ENCODE results near the gene JPH4. TPM values are rescaled to one million over a fixed set of nuclear protein-coding genes. Genes with fewer than 3 reads are reported as not detected.

JPH4 gene
- total RNA-seq, 2 experiments from 2014 or later, result not detected

DNA sequence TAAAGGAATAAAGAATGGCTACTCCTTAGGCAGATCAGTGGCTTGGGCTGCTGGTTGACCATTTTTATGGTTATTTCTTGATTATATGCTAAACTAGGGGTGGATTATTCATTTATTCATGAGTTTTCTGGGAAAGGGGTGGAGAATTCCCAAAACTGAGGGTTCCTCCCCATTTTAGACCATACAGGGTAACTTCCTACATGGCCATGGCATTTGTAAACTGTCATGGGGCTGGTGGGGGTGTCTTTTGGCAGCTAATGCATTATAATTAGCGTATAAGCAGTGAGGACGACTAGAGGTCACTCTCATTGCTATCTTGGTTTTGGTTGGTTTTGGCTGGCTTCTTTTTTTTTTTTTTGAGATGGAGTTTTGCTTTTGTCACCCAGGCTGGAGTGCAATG is 25.6 kb upstream of the JPH4 start:
- no peak overlapping the region for H2AFZ ChIP-seq (ENCODE audit: low read length)
- no peaks in the 10 kb centered on the region for H3K4me1 ChIP-seq (ENCODE audit: insufficient read depth, low read length, poor library complexity, severe bottlenecking)
- no peak overlapping the region for H3K4me3 ChIP-seq (ENCODE audit: low read depth, low read length, poor library complexity, severe bottlenecking)
- no TSS peak for BruUV-seq (replicated peaks)
- no peaks in the 10 kb centered on the region for H4K20me1 ChIP-seq (ENCODE audit: insufficient read depth, low read length)
- no peaks in the 10 kb centered on the region for H3K9me2 ChIP-seq (ENCODE audit: insufficient read depth, low read length)
- no peak for DNase-seq (ENCODE audit: low spot score)
- H3K36me3 ChIP-seq (ENCODE audit: insufficient read depth, low read length), result no peaks in the 10 kb centered on the region
- H3K9me3 ChIP-seq (ENCODE audit: low read length), result no peaks in the 10 kb centered on the region
- CTCF ChIA-PET (ENCODE audit: unreplicated experiment), result no interaction called here
- TF ChIP-seq, protein P1, sequence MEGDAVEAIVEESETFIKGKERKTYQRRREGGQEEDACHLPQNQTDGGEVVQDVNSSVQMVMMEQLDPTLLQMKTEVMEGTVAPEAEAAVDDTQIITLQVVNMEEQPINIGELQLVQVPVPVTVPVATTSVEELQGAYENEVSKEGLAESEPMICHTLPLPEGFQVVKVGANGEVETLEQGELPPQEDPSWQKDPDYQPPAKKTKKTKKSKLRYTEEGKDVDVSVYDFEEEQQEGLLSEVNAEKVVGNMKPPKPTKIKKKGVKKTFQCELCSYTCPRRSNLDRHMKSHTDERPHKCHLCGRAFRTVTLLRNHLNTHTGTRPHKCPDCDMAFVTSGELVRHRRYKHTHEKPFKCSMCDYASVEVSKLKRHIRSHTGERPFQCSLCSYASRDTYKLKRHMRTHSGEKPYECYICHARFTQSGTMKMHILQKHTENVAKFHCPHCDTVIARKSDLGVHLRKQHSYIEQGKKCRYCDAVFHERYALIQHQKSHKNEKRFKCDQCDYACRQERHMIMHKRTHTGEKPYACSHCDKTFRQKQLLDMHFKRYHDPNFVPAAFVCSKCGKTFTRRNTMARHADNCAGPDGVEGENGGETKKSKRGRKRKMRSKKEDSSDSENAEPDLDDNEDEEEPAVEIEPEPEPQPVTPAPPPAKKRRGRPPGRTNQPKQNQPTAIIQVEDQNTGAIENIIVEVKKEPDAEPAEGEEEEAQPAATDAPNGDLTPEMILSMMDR (conservative IDR thresholded peaks at IDR 0.05; ENCODE audit: low read length), result no peak
- no peak for TF ChIP-seq EZH2phosphoT487 (IDR thresholded peaks at IDR 0.05; ENCODE audit: borderline replicate concordance, low read depth, low read length)
- no peak overlapping the region for H3K27ac ChIP-seq (ENCODE audit: low read depth, low read length, poor library complexity, severe bottlenecking)
- H3K79me2 ChIP-seq (ENCODE audit: insufficient read depth, low read depth, low read length), result no peaks in the 10 kb centered on the region
- POLR2A ChIA-PET, result no interaction called here
- no peak overlapping the region for H3K4me2 ChIP-seq (ENCODE audit: low read length)
- intact Hi-C loops (cut with micrococcal nuclease; ENCODE audit: unreplicated experiment), result no loop called here

DNA sequence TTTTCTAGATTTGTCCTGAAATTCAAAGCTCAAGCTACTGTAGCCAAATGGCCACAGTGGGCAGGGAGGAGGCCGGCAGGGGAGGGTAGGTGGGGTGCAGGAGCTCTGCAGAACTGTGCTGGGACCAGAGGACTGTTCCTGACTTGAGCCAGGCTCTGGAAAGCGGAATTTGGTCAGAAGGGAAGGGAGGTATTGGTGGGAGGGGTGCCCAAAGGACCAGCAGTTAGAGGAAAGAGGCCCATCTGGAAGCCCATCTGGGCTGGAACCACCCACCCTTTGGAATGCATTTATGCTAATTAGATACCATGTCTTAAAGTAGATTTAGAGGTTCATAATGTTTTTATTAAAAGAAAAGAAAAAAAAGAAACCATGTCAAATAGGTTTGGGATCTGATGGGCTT is 24.5 kb upstream of the JPH4 start:
- no peak for DNase-seq (ENCODE audit: low spot score)
- H3K36me3 ChIP-seq (ENCODE audit: insufficient read depth, low read length), result no peaks in the 10 kb centered on the region
- no peaks in the 10 kb centered on the region for H4K20me1 ChIP-seq (ENCODE audit: insufficient read depth, low read length)
- no peaks in the 10 kb centered on the region for H3K9me3 ChIP-seq (ENCODE audit: low read length)
- TF ChIP-seq EZH2phosphoT487 (IDR thresholded peaks at IDR 0.05; ENCODE audit: borderline replicate concordance, low read depth, low read length), result no peak
- TF ChIP-seq, protein P1 (conservative IDR thresholded peaks at IDR 0.05; ENCODE audit: low read length), result no peak
- ChIA-PET POLR2A (no interaction called here), CTCF (ENCODE audit: unreplicated experiment) (no interaction called here)
- no peak overlapping the region for H2AFZ ChIP-seq (ENCODE audit: low read length)
- no peaks in the 10 kb centered on the region for H3K9me2 ChIP-seq (ENCODE audit: insufficient read depth, low read length)
- H3K27ac ChIP-seq (ENCODE audit: low read depth, low read length, poor library complexity, severe bottlenecking), result no peak overlapping the region
- BruUV-seq (replicated peaks), result no TSS peak
- intact Hi-C loops (cut with micrococcal nuclease; ENCODE audit: unreplicated experiment), result no loop called here
- H3K4me1 ChIP-seq (ENCODE audit: insufficient read depth, low read length, poor library complexity, severe bottlenecking), result no peaks in the 10 kb centered on the region
- no peaks in the 10 kb centered on the region for H3K79me2 ChIP-seq (ENCODE audit: insufficient read depth, low read depth, low read length)
- no peak overlapping the region for H3K4me2 ChIP-seq (ENCODE audit: low read length)
- no peak overlapping the region for H3K4me3 ChIP-seq (ENCODE audit: low read depth, low read length, poor library complexity, severe bottlenecking)

DNA sequence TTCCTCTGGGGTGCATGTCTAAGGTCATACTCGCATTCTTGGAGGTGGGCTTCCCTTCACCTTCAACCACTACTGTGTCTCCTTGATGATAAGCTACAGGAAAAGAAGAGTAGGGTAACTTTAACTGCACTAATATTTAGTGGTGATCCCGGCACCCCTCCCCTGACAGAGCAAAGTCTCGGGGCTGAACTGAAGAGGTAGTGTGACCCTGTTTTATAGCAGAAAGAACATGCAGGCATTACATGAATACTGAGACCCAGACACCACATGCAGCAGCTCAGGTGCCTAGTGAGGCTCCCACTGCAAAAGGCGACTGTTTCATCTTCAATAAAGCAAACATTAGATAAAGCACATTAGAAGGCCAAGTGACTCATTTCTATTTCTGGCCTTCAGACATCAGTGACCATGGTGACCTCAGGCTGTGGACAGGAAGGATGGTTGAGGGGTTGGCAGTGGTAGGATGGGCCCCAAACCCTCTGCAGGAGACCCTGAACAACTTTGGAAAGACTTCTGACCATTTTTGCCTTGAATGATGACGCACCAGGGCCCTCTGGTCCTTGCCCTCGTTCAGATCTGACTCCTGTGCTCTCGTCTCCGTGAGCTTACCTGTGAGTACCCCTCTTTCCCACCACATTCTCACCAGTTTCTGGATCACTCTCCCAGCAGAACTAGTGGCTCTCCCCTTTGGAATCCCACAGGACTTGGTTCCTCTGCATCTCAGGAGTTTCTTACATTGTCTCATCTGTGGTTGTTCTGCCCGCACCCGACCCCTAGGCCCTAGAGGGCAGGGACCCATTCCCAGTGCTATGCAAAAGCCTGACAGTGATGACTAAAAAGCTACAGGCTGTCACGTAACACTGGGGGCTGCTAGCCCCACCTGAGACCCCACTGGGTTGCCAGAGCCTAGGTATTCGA is 23.8 kb upstream of the JPH4 start:
- Histone ChIP-seq H4K20me1 (ENCODE audit: insufficient read depth, low read length) (no peaks in the 10 kb centered on the region), H2AFZ (ENCODE audit: low read length) (no peak overlapping the region), H3K4me3 (ENCODE audit: low read depth, low read length, poor library complexity, severe bottlenecking) (no peak overlapping the region), H3K36me3 (ENCODE audit: insufficient read depth, low read length) (no peaks in the 10 kb centered on the region), H3K79me2 (ENCODE audit: insufficient read depth, low read depth, low read length) (no peaks in the 10 kb centered on the region), H3K27ac (ENCODE audit: low read depth, low read length, poor library complexity, severe bottlenecking) (no peak overlapping the region), H3K9me3 (ENCODE audit: low read length) (no peaks in the 10 kb centered on the region), H3K9me2 (ENCODE audit: insufficient read depth, low read length) (no peaks in the 10 kb centered on the region), H3K4me1 (ENCODE audit: insufficient read depth, low read length, poor library complexity, severe bottlenecking) (no peaks in the 10 kb centered on the region), H3K4me2 (ENCODE audit: low read length) (no peak overlapping the region)
- ChIA-PET POLR2A (no interaction called here), CTCF (ENCODE audit: unreplicated experiment) (interaction anchor here (0.6 kb wide), 1 partner anchor 182 kb away, joined by 3 read pairs; no protein-coding TSS in a partner anchor)
- TF ChIP-seq, protein P1 (conservative IDR thresholded peaks at IDR 0.05; ENCODE audit: low read length), result no peak
- no peak for TF ChIP-seq EZH2phosphoT487 (IDR thresholded peaks at IDR 0.05; ENCODE audit: borderline replicate concordance, low read depth, low read length)
- intact Hi-C loops (cut with micrococcal nuclease; ENCODE audit: unreplicated experiment), result no loop called here
- no TSS peak for BruUV-seq (replicated peaks)
- no peak for DNase-seq (ENCODE audit: low spot score)

Measured in OCI-LY7 (cell line).